Measurements from ENCODE around the gene TRIP4.
"Not testable (repeated sequence)": the region's sequence is repeated elsewhere in the genome, so short reads cannot be mapped to it uniquely, and the experiment has no call there.

DNA sequence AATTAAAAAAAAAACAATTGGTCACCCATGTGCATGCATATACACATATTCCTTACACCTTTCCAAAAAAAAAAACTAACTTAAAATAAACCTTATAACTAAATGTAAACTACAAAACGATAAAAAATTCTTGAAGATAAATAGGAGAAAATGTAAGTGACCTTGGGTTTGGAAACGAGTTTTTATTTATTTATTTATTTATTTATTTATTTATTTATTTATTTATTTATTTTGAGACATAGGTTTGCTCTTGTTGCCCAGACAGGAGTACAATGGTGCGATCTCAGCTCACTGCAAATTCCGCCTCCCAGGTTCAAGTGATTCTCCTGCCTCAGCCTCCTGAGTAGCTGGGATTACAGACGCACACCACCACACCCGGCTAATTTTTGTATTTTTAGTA lies 41.4 kb upstream of the TRIP4 start:
- not testable (repeated sequence) for TF ChIP-seq POLR2A (IDR thresholded peaks at IDR 0.05; ENCODE audit: low read length); GATA1 (IDR thresholded peaks at IDR 0.05; ENCODE audit: low read depth, low read length)
